Measurements from ENCODE around the gene EHMT1.

- TF ChIP-seq CTCF (IDR thresholded peaks at IDR 0.05) (no peak), POLR2A (IDR thresholded peaks at IDR 0.05; ENCODE audit: low read depth) (no peak), POLR2AphosphoS5 (IDR thresholded peaks at IDR 0.05) (no peak)
Observed at GRCh38 chr9:137630126-137630525, 11.3 kb downstream of the EHMT1 start.

All from esophagus muscularis mucosa (tissue), 3 donors.